Measurements from ENCODE around the gene XYLB. TPM values are rescaled to one million over a fixed set of nuclear protein-coding genes. Genes with fewer than 3 reads are reported as not detected.

XYLB gene
- total RNA-seq, 2 donors from 2014 or later: 6.3 to 10.1 TPM

GRCh38 chr3:38457111-38458003 lies 110.8 kb downstream of the XYLB start:
- peaks cover 4% of the 10 kb centered on the region for H3K36me3 Mint-ChIP-seq (ENCODE audit: low read depth)
- H3K4me3 Mint-ChIP-seq: peak overlapping the region; percentile 94
- H3K4me1 Mint-ChIP-seq: peaks cover 11% of the 10 kb centered on the region
- no peak overlapping the region for H3K27ac Mint-ChIP-seq
- H3K27me3 Mint-ChIP-seq: no peaks in the 10 kb centered on the region
- ATAC-seq (replicated peaks): no peak
- H3K9me3 Mint-ChIP-seq: no peaks in the 10 kb centered on the region

- Mint-ChIP-seq H3K36me3 (ENCODE audit: low read depth) (peaks cover 4% of the 10 kb centered on the region), H3K4me1 (peaks cover 11% of the 10 kb centered on the region), H3K27ac (no peak overlapping the region), H3K9me3 (no peaks in the 10 kb centered on the region), H3K4me3 (no peak overlapping the region), H3K27me3 (no peaks in the 10 kb centered on the region)
- ATAC-seq (replicated peaks): no peak
Measured at GRCh38 chr3:38458796-38459498, 112.4 kb downstream of the XYLB start.

- H3K27ac Mint-ChIP-seq: no peak overlapping the region
- no peaks in the 10 kb centered on the region for H3K9me3 Mint-ChIP-seq
- no peak overlapping the region for H3K4me3 Mint-ChIP-seq
- H3K27me3 Mint-ChIP-seq: no peaks in the 10 kb centered on the region
- peaks cover 11% of the 10 kb centered on the region for H3K4me1 Mint-ChIP-seq
- H3K36me3 Mint-ChIP-seq (ENCODE audit: low read depth): peaks cover 1% of the 10 kb centered on the region
- ATAC-seq (replicated peaks): no peak
Measured at GRCh38 chr3:38459499-38460048, 113.0 kb downstream of the XYLB start.

GRCh38 chr3:38460377-38461270 lies 114.0 kb downstream of the XYLB start:
- peaks cover 11% of the 10 kb centered on the region for H3K4me1 Mint-ChIP-seq
- no peak overlapping the region for H3K4me3 Mint-ChIP-seq
- no peaks in the 10 kb centered on the region for H3K36me3 Mint-ChIP-seq (ENCODE audit: low read depth)
- H3K27me3 Mint-ChIP-seq: no peaks in the 10 kb centered on the region
- ATAC-seq (replicated peaks): no peak
- H3K9me3 Mint-ChIP-seq: no peaks in the 10 kb centered on the region
- peak overlapping the region; percentile 30 for H3K27ac Mint-ChIP-seq

Other genes with a start within 250 kb of the XYLB start
- 10 to 100 TPM; 67.5 to 82.8 TPM for gene ACAA1, start 209.7 kb upstream of the XYLB start, total RNA-seq
- gene MYD88, start 208.1 kb upstream of the XYLB start, total RNA-seq: 10 to 100 TPM; 34.5 to 57.0 TPM
- gene OXSR1, start 181.2 kb upstream of the XYLB start, total RNA-seq: 10 to 100 TPM; 77.8 to 78.4 TPM
- 1 to 10 TPM in 1 of 2 donors, under 1 TPM in 1; 0.99 to 1.5 TPM for gene SLC22A13, start 81.0 kb upstream of the XYLB start, total RNA-seq
- under 1 TPM; 0.11 to 0.15 TPM for gene SLC22A14, start 64.5 kb upstream of the XYLB start, total RNA-seq
- 10 to 100 TPM in 1 of 2 donors, 1 to 10 TPM in 1; 7.7 to 12.8 TPM for gene ACVR2B, start 107.1 kb downstream of the XYLB start, total RNA-seq
- gene EXOG, start 149.6 kb downstream of the XYLB start, total RNA-seq: 10 to 100 TPM; 15.9 to 23.8 TPM

Measured in activated T-helper 17 cell treated with anti-CD3 and anti-CD28 coated beads, Interleukin-2, amount 50 U/mL, for 72 hours (primary cell).